WI38 (cell line): ENCODE data around the gene NRSN2.

Experiments
- H3K4me3 ChIP-seq: 2 replicates; pipeline ENCODE4 v1.5.1; 2011; ENCODE audit warnings: low read depth, mild to moderate bottlenecking, control low read depth, low read length
- TF ChIP-seq, protein P1 (sequence below): IDR thresholded peaks from 2 replicates; pipeline ENCODE4 v1.5.1; 2012; ENCODE audit warnings: low read depth, mild to moderate bottlenecking, control low read depth, low read length

Gene NRSN2

DNA sequence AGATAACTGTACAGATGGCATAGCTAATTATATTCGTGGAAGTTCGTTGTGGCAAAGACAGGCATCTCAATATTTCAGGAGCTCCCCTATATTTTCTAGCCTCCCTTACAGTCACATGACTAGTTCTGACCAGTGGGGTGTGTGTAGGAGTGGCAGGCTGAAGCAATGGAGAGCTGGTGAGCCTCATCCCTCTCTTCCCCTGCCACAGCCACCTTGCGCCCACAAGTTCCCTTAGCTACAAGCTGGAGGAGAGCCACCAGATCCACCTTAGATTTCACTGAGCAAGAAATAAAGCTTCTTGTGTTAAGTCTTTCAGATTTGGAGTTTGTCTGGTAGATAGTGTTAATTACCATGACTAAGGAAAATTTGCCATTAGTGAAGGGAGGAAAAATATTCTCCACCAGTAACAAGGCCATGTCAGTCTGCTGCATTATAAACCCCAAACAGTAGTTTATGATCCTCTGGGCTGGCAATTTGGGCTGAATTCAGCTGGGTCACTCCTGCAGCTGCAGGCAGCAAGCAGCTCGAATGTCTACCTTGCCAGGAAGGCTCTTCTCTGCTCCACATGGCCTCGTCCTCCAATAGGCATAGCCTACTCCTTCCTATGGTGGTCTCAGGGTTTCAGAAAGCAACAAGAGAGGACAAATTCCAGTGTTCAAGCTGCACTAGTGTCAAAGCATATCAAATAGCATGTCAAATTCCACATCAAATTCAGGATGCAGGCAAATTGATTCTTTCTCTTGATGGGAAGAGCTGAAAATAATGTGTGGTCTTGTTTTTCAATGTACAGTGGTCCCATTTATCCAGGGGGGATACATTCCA is 53.8 kb downstream of the NRSN2 start:
- TF ChIP-seq, protein P1, sequence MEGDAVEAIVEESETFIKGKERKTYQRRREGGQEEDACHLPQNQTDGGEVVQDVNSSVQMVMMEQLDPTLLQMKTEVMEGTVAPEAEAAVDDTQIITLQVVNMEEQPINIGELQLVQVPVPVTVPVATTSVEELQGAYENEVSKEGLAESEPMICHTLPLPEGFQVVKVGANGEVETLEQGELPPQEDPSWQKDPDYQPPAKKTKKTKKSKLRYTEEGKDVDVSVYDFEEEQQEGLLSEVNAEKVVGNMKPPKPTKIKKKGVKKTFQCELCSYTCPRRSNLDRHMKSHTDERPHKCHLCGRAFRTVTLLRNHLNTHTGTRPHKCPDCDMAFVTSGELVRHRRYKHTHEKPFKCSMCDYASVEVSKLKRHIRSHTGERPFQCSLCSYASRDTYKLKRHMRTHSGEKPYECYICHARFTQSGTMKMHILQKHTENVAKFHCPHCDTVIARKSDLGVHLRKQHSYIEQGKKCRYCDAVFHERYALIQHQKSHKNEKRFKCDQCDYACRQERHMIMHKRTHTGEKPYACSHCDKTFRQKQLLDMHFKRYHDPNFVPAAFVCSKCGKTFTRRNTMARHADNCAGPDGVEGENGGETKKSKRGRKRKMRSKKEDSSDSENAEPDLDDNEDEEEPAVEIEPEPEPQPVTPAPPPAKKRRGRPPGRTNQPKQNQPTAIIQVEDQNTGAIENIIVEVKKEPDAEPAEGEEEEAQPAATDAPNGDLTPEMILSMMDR: no peak
- no peak overlapping the region for H3K4me3 ChIP-seq

DNA sequence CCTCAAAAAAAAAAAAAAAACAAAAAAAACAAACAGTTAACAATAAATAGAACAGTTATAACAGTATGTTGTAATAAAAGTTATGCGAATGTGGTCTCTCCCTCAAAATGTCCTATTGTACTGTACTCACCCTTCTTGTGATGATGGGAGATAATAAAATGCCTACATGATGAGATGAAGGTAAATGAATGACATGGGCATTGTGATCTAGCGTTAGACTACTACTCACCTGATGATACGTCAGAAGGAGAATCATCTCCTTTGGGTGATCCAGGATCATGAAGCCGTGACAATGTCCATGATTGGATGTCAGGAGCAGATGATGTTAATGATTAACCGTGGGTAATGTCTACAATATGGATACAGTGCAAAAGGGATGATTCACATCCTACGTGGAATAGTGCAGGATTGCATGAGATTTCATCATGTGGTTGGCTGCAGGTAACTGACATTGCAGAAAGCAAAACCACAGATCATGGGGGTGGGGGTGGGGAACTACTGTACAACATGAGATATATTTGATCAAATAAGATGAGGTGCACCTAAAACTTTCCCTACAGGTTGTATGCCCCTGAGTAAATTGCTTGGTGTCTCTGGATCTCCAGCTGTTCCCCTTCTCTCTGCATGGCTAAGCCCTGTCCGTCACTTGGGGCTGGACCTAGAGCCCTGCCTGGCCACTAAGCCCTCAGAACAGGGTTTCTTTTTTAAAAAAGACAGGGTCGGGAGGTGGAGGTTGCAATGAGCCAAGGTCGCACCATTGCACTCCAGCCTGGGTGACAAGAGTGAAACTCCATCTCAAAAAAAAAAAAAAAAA is 55.0 kb downstream of the NRSN2 start:
- TF ChIP-seq, protein P1: no peak
- H3K4me3 ChIP-seq: no peak overlapping the region

DNA sequence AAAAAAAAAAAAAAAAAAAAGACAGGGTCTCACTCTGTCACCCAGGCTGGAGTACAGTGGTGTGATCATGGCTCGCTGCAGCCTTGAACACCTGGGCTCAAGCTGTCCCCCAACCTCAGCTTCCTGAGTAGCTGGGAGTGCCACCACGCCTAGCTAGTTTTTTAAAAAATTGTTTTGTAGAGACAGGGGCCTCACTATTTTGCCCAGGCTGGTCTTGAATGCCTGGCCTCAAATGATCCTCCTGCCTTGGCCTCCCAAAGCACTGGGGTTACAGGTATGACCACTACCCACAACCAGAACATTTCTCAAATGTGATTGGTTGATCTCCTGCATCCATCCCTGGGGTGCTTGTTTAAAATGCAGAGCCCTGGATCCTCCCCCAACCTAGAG is 55.6 kb downstream of the NRSN2 start:
- TF ChIP-seq, protein P1: no peak
- no peak overlapping the region for H3K4me3 ChIP-seq

DNA sequence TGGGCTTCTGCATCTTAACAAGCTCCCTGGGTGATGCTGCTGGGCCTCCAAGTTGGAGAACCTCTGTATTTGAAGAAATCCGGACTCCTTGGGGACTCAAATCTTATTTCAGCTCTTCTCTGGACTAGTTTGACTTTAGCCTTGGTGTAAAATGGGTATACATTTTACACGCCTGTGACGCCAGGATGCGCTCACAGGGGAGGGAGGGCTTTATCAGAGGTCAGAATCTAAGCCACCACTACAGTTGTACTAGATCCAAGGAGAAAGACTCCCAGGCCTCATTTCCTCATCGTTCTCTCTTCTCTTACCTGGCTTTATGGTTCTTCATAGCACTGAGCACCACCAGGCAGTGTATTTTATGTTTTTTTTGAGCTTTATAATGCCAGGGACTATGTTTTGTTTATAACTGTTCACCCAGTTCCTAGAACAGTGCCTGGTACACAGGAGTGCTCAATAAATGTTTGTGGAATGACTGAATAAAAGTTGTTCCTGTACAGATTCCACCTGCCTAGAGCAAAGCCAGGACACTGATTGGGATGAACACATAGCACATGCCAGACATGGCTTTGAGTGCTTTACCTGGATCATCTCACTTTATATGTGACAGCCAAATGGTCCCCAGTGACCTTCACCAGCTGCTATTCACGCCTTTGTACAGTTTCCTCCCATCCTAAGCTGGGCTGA is 56.1 kb downstream of the NRSN2 start:
- TF ChIP-seq, protein P1: no peak

DNA sequence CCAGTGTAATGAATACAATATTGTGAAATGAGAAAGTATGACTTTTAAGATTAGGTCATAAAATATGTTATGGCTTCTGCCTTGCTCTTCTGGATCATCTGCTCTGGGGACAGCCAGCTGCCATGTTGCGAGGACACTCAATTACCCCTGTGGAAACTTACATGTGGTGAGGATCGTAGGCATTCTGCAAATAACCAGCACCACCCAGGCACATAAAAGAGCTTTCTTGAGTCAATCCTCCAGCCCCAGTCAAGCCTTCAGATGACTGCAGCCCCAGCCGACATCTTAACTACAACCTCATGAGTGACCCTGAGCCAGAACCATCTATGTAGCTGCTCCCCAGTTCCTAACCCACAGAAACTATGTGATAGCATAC is 56.7 kb downstream of the NRSN2 start:
- no peak overlapping the region for H3K4me3 ChIP-seq
- TF ChIP-seq, protein P1: no peak

More for the DNA sequence above, 56.1 kb downstream of the NRSN2 start:
- H3K4me3 ChIP-seq: no peak overlapping the region

DNA sequence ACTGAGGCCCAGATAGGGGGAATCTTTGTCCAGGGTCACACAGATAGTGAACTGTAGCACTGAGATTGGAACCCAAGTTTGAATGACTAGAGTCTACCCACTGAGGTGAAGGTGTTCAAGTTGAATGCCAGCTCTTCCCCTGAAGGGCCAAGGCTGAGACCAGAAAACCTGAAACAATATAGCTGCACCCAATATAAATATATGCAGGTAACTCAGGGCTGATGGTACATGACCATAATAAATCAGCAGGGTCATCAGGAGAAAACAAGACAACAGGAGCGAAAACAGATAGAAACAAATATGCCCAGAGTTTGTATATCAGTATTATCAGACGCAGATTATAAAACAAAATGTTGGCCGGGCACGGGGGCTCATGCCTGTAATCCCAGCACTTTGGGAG is 57.2 kb downstream of the NRSN2 start:
- TF ChIP-seq, protein P1: no peak
- no peak overlapping the region for H3K4me3 ChIP-seq
